Esophagus muscularis mucosa (tissue), 4 donors: ENCODE results near the gene OR52B6. TPM values are rescaled to one million over a fixed set of nuclear protein-coding genes. Genes with fewer than 3 reads are reported as not detected.

Source experiments
- DNase-seq: peaks from one replicate; pipeline ENCODE4 v3.0.0-alpha.2; 2017; ENCODE audit errors: extremely low spot score
- H3K27ac ChIP-seq, 4 donors: fragments of 200-600 bp; sonication (generic); replicated peaks in 1 of 4; 1 replicate in 3 of 4; 2 replicates in 1 of 4; pipeline ENCODE4 v1.5.1; 2016 to 2019; ENCODE audit warnings: mild to moderate bottlenecking in 1 of 4
- H3K27me3 ChIP-seq, 4 donors: fragments of 200-600 bp; sonication (generic); one replicate each; pipeline versions ENCODE4 v1.5.1 to v1.6.0; 2016 to 2019
- H3K36me3 ChIP-seq, 4 donors: fragments of 200-600 bp; sonication (generic); one replicate each; pipeline ENCODE4 v1.5.1; 2016 to 2019
- H3K4me1 ChIP-seq, 4 donors: fragments of 200-600 bp; sonication (generic); one replicate each; pipeline ENCODE4 v1.5.1; 2016 to 2019
- H3K4me3 ChIP-seq, 4 donors: fragments of 200-600 bp; sonication (generic); 1 replicate in 2 of 4; 2 replicates in 2 of 4; pipeline ENCODE4 v1.5.1; 2016 to 2019; ENCODE audit warnings: mild to moderate bottlenecking in 4 of 4, moderate library complexity in 1 of 4
- H3K9me3 ChIP-seq, 4 donors: fragments of 200-600 bp; sonication (generic); 1 replicate in 3 of 4; 2 replicates in 1 of 4; pipeline ENCODE4 v1.5.1; 2016 to 2019
- CTCF ChIP-seq, 3 experiments: fragments of 200-600 bp in 2 of 3; fragments of 450-650 bp in 1 of 3; sonication (generic) in 2 of 3; IDR thresholded peaks; one replicate each; pipeline ENCODE4 v1.5.1; 2017 to 2019; ENCODE audit warnings: antibody characterized with exemption in 3 of 3, mild to moderate bottlenecking in 2 of 3, moderate library complexity in 1 of 3
- EP300 ChIP-seq: sonication (generic); formaldehyde crosslinking; IDR thresholded peaks from one replicate; pipeline ENCODE4 v1.6.1; 2017; ENCODE audit warnings: antibody characterized with exemption
- POLR2A ChIP-seq: fragments of 450-650 bp; IDR thresholded peaks from one replicate; pipeline ENCODE4 v1.6.1; 2017; ENCODE audit warnings: antibody characterized with exemption, moderate library complexity, mild to moderate bottlenecking, low read depth
- POLR2AphosphoS5 ChIP-seq, 2 donors: sonication (generic); formaldehyde crosslinking; IDR thresholded peaks; one replicate each; pipeline ENCODE4 v1.6.1; 2017; ENCODE audit warnings: antibody characterized with exemption in 2 of 2
- WGBS: methylation state at CpG from one replicate; pipeline ENCODE4 v1.1.5; 2018; 5-methylcytosine and 5-hydroxymethylcytosine counted together
- intact Hi-C: fragments of 100-400 bp; cut with DNase I; formaldehyde crosslinking; loops from one replicate; pipeline ENCODE4 v1.15.1; 2023
- total RNA-seq, 4 donors: library from RNA; depleted of rRNA; stranded (reverse); fragments of >200 nt; gene quantifications; one replicate each; pipeline versions ENCODE4 v1.1.0 to v1.2.1, GENCODE V29; 2016

Gene OR52B6
- total RNA-seq, 4 donors from 2014 or later, result not detected

GRCh38 chr11:5621580-5621979 lies 40.9 kb downstream of the OR52B6 start:
- H3K9me3 ChIP-seq, result no peaks in the 10 kb centered on the region
- H3K4me1 ChIP-seq, result peaks cover 25 to 34% (median 30%) of the 10 kb centered on the region in 4 donors
- TF ChIP-seq CTCF (IDR thresholded peaks at IDR 0.05) (no peak), POLR2A (no peak), EP300 (no peak), POLR2AphosphoS5 (IDR thresholded peaks at IDR 0.05) (no peak)
- H3K36me3 ChIP-seq, result no peaks in the 10 kb centered on the region
- H3K4me3 ChIP-seq, result no peak overlapping the region
- intact Hi-C loops, result no loop called here
- H3K27me3 ChIP-seq, result no peaks in the 10 kb centered on the region
- H3K27ac ChIP-seq, result peak overlapping the region in 2 of 4 donors; percentile 26 to 41
- DNase-seq, result no peak

GRCh38 chr11:5622802-5623201 lies 42.1 kb downstream of the OR52B6 start:
- intact Hi-C loops, result no loop called here
- Histone ChIP-seq H3K9me3 (no peaks in the 10 kb centered on the region), H3K27me3 (no peaks in the 10 kb centered on the region), H3K27ac (no peak overlapping the region), H3K36me3 (no peaks in the 10 kb centered on the region), H3K4me3 (no peak overlapping the region), H3K4me1 (peaks cover 25 to 34% (median 30%) of the 10 kb centered on the region in 4 donors)
- TF ChIP-seq POLR2A, result no peak
- no peak for TF ChIP-seq EP300
- no peak for TF ChIP-seq CTCF (IDR thresholded peaks at IDR 0.05)
- TF ChIP-seq POLR2AphosphoS5 (IDR thresholded peaks at IDR 0.05), result no peak
- 94% methylated on average over 3 of the region's 3 CpGs for WGBS
- DNase-seq, result no peak

- Histone ChIP-seq H3K36me3 (no peaks in the 10 kb centered on the region), H3K27me3 (no peaks in the 10 kb centered on the region), H3K9me3 (no peaks in the 10 kb centered on the region), H3K4me1 (peaks cover 25 to 34% (median 30%) of the 10 kb centered on the region in 4 donors), H3K4me3 (peak within 1 kb of the TSS; percentile 58 to 75 (median 63)), H3K27ac (peak within 1 kb of the TSS; percentile 66 to 76 (median 74))
- no peak for TF ChIP-seq EP300
- TF ChIP-seq POLR2AphosphoS5 (IDR thresholded peaks at IDR 0.05), result peak; percentile 39 to 52
- WGBS, result 23% methylated on average over 7 of the region's 7 CpGs
- intact Hi-C loops, result no loop called here
- no peak for DNase-seq
Observed at GRCh38 chr11:5624489-5625279, 44.0 kb downstream of the OR52B6 start, which contains the start of gene TRIM34. Gene TRIM34 (plus strand): TSS chr11:5625001. CDS start chr11:5632332, 7,331 bp downstream.

- no peak for DNase-seq
- 15% methylated on average over 4 of the region's 4 CpGs for WGBS
Observed at GRCh38 chr11:5625281-5625680, 44.6 kb downstream of the OR52B6 start.

More at GRCh38 chr11:5625281-5625680, 44.6 kb downstream of the OR52B6 start:
- TF ChIP-seq POLR2A (no peak), POLR2AphosphoS5 (IDR thresholded peaks at IDR 0.05) (no peak), CTCF (IDR thresholded peaks at IDR 0.05) (no peak), EP300 (no peak)
- H3K4me3 ChIP-seq, result peak overlapping the region; percentile 58 to 75 (median 63)
- intact Hi-C loops, result no loop called here
- no peaks in the 10 kb centered on the region for H3K27me3 ChIP-seq
- peak overlapping the region; percentile 66 to 76 (median 74) for H3K27ac ChIP-seq
- H3K9me3 ChIP-seq, result no peaks in the 10 kb centered on the region
- peaks cover 25 to 34% (median 30%) of the 10 kb centered on the region in 4 donors for H3K4me1 ChIP-seq
- H3K36me3 ChIP-seq, result no peaks in the 10 kb centered on the region
